ENCODE data around the gene NOL3. TPM values are rescaled to one million over a fixed set of nuclear protein-coding genes. Genes with fewer than 3 reads are reported as not detected.

Gene NOL3
- total and polyA plus RNA-seq, 9 of the 15 experiments (the other 6 are each of a cell fraction or from before 2014, with no cell fraction given): 0.45 to 14.0 (median 5.4) TPM

DNA sequence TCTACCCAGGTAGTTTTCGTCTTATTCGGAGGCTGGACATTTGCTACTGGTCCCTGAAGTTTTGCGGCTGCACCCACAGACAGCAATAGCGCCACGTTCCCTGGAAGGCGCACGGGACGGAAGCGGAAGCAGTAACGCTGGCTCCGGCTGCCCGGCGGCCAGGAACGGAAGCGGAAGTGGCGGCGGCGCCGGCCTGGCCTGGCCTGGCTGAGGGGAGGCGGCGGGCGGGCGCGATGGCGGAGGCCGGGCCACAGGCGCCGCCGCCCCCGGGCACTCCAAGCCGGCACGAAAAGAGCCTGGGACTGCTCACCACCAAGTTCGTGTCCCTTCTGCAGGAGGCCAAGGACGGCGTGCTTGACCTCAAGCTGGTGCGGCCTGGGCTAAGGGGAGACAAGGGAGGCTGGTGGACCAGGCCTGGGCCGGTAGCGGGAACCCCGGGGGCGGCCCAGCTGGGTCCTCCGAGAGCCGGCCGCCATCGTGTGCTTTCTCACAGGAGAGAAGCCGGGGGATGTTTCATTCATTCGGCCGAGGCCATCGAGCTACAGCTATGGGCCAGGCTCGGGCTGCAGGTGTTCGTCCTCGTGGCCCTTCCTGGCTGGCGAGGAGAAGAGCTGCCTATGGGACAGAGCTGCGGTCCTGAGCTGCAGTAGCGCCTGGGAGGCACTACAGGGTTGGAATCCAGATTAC lies 21.8 kb downstream of the NOL3 start, which contains the start of gene E2F4 (continued):
- TF ChIP-seq, protein P1, sequence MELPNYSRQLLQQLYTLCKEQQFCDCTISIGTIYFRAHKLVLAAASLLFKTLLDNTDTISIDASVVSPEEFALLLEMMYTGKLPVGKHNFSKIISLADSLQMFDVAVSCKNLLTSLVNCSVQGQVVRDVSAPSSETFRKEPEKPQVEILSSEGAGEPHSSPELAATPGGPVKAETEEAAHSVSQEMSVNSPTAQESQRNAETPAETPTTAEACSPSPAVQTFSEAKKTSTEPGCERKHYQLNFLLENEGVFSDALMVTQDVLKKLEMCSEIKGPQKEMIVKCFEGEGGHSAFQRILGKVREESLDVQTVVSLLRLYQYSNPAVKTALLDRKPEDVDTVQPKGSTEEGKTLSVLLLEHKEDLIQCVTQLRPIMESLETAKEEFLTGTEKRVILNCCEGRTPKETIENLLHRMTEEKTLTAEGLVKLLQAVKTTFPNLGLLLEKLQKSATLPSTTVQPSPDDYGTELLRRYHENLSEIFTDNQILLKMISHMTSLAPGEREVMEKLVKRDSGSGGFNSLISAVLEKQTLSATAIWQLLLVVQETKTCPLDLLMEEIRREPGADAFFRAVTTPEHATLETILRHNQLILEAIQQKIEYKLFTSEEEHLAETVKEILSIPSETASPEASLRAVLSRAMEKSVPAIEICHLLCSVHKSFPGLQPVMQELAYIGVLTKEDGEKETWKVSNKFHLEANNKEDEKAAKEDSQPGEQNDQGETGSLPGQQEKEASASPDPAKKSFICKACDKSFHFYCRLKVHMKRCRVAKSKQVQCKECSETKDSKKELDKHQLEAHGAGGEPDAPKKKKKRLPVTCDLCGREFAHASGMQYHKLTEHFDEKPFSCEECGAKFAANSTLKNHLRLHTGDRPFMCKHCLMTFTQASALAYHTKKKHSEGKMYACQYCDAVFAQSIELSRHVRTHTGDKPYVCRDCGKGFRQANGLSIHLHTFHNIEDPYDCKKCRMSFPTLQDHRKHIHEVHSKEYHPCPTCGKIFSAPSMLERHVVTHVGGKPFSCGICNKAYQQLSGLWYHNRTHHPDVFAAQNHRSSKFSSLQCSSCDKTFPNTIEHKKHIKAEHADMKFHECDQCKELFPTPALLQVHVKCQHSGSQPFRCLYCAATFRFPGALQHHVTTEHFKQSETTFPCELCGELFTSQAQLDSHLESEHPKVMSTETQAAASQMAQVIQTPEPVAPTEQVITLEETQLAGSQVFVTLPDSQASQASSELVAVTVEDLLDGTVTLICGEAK (IDR thresholded peaks at IDR 0.05): peak; percentile 96
- TF ChIP-seq, protein P1 (CRISPR knock-in tag; IDR thresholded peaks at IDR 0.05): no peak
- TF ChIP-seq NONO (IDR thresholded peaks at IDR 0.05; ENCODE audit: low read depth in 2 of 2, low read length in 1 of 2) (peak in 1 of 2 experiments; percentile 80; a peak in 1 of 4 replicates), NFIC (IDR thresholded peaks at IDR 0.05) (no peak), EHMT2 (IDR thresholded peaks at IDR 0.05) (no peak; the same call in 1 of the 2 replicates), HMG20A (CRISPR knock-in tag; conservative IDR thresholded peaks at IDR 0.05) (no peak), MIER1 (IDR thresholded peaks at IDR 0.05; ENCODE audit: low read depth) (no peak), KDM5B (IDR thresholded peaks at IDR 0.05; ENCODE audit: insufficient replicate concordance, low read depth, low read length) (peak; percentile 68), ESRRA (IDR thresholded peaks at IDR 0.05; ENCODE audit: borderline replicate concordance, low read depth) (peak; percentile 77; the same call in 1 of the 2 replicates), HBP1 (CRISPR knock-in tag; IDR thresholded peaks at IDR 0.05) (peak; percentile 78; the same call in 1 of the 2 replicates), IRF2 (CRISPR knock-in tag; IDR thresholded peaks at IDR 0.05) (no peak), JUN (IDR thresholded peaks at IDR 0.05; ENCODE audit: borderline replicate concordance, low read depth, low read length) (0 out of 2 replicates have a peak, but pooled peaks have one; percentile 36), JUN (CRISPR knock-in tag; IDR thresholded peaks at IDR 0.05; ENCODE audit: borderline replicate concordance) (0 out of 2 replicates have a peak, but pooled peaks have one; percentile 57)
- TF ChIP-seq, protein P2, sequence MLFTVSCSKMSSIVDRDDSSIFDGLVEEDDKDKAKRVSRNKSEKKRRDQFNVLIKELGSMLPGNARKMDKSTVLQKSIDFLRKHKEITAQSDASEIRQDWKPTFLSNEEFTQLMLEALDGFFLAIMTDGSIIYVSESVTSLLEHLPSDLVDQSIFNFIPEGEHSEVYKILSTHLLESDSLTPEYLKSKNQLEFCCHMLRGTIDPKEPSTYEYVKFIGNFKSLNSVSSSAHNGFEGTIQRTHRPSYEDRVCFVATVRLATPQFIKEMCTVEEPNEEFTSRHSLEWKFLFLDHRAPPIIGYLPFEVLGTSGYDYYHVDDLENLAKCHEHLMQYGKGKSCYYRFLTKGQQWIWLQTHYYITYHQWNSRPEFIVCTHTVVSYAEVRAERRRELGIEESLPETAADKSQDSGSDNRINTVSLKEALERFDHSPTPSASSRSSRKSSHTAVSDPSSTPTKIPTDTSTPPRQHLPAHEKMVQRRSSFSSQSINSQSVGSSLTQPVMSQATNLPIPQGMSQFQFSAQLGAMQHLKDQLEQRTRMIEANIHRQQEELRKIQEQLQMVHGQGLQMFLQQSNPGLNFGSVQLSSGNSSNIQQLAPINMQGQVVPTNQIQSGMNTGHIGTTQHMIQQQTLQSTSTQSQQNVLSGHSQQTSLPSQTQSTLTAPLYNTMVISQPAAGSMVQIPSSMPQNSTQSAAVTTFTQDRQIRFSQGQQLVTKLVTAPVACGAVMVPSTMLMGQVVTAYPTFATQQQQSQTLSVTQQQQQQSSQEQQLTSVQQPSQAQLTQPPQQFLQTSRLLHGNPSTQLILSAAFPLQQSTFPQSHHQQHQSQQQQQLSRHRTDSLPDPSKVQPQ (CRISPR knock-in tag; IDR thresholded peaks at IDR 0.05; ENCODE audit: borderline replicate concordance): no peak
